Transverse colon (tissue), 4 donors: ENCODE results near the gene NFKBIE. TPM values are rescaled to one million over a fixed set of nuclear protein-coding genes. Genes with fewer than 3 reads are reported as not detected.

ENCODE experiments used
- DNase-seq: peaks from one replicate; pipeline ENCODE4 v3.0.0-alpha.2; 2019
- H3K27ac ChIP-seq, 4 donors: fragments of 200-600 bp; sonication (generic); 2 replicates each; pipeline ENCODE4 v1.5.1; 2016 to 2018; ENCODE audit warnings: inconsistent platforms in 4 of 4
- H3K27me3 ChIP-seq: fragments of 200-600 bp; sonication (generic); 2 replicates; pipeline ENCODE4 v1.5.1; 2017; ENCODE audit warnings: inconsistent platforms
- H3K36me3 ChIP-seq, 4 donors: fragments of 200-600 bp; sonication (generic); 2 replicates each; pipeline ENCODE4 v1.5.1; 2017 to 2019; ENCODE audit warnings: inconsistent platforms in 4 of 4
- H3K4me1 ChIP-seq, 4 donors: fragments of 200-600 bp; sonication (generic); 2 replicates each; pipeline ENCODE4 v1.5.1; 2017 to 2020; ENCODE audit warnings: inconsistent platforms in 4 of 4
- H3K4me3 ChIP-seq, 4 donors: fragments of 200-600 bp; sonication (generic); 1 replicate in 1 of 4; 2 replicates in 3 of 4; pipeline versions ENCODE4 v1.5.1 to v1.6.1; 2017 to 2019; ENCODE audit warnings: inconsistent platforms in 4 of 4
- H3K9me3 ChIP-seq, 2 donors: fragments of 200-600 bp; sonication (generic); 2 replicates each; pipeline ENCODE4 v1.5.1; 2017 to 2019; ENCODE audit warnings: inconsistent platforms in 2 of 2
- CTCF ChIP-seq, 5 experiments: fragments of 200-600 bp in 3 of 5; fragments of 450-650 bp in 2 of 5; sonication (generic) in 3 of 5; IDR thresholded peaks; 1 replicate in 2 of 5; 2 replicates in 3 of 5; pipeline ENCODE4 v1.5.1; 2016 to 2017; ENCODE audit warnings: antibody characterized with exemption in 5 of 5, inconsistent platforms in 3 of 5, mild to moderate bottlenecking in 2 of 5, moderate library complexity in 1 of 5
- EP300 ChIP-seq: sonication (generic); formaldehyde crosslinking; IDR thresholded peaks from one replicate; pipeline ENCODE4 v1.6.1; 2017; ENCODE audit warnings: antibody characterized with exemption, low read depth
- POLR2A ChIP-seq: fragments of 450-650 bp; IDR thresholded peaks from one replicate; pipeline ENCODE4 v1.6.1; 2016; ENCODE audit warnings: antibody characterized with exemption, mild to moderate bottlenecking, moderate library complexity
- POLR2AphosphoS5 ChIP-seq, 3 donors: sonication (generic); formaldehyde crosslinking; IDR thresholded peaks; one replicate each; pipeline ENCODE4 v1.6.1; 2016; ENCODE audit warnings: antibody characterized with exemption in 3 of 3
- WGBS, 2 donors: methylation state at CpG; one replicate each; pipeline ENCODE4 v1.1.5; 2018; ENCODE audit warnings: low coverage in 1 of 2; 5-methylcytosine and 5-hydroxymethylcytosine counted together
- in situ Hi-C, 4 donors: fragments of 200-750 bp; cut with MboI; loops; one replicate each; pipeline versions ENCODE4 v1.15.0 to v1.15.1; 2017; ENCODE audit warnings: low sequenced_read_pairs in 3 of 4, low pct_ligation_motif_present in 1 of 4, low pct_unique_long_range_greater_than_20kb in 1 of 4
- intact Hi-C: fragments of 100-400 bp; cut with DNase I; formaldehyde crosslinking; loops from one replicate; pipeline ENCODE4 v1.15.1; 2023; ENCODE audit warnings: low total_unique reads
- total RNA-seq, 4 donors: library from RNA; depleted of rRNA; stranded (reverse); fragments of >200 nt; gene quantifications; one replicate each; pipeline ENCODE4 v1.1.0, GENCODE V29; 2016

NFKBIE gene
- total RNA-seq, 4 donors from 2014 or later = 2.6 to 67.3 (median 19.0) TPM

- WGBS, 2 donors = 7 to 19% methylated on average over 16 to 26 of the region's 26 CpGs
These were observed 42.6 kb downstream of the NFKBIE start for GRCh38 chr6:44222486-44223318.

GRCh38 chr6:44221961-44222335 is 43.4 kb downstream of the NFKBIE start:
- H3K4me1 ChIP-seq = peaks cover 43 to 93% (median 73%) of the 10 kb centered on the region in 4 donors
- DNase-seq = no peak
- no peaks in the 10 kb centered on the region for H3K9me3 ChIP-seq
- H3K27ac ChIP-seq = peak overlapping the region; percentile 85 to 94 (median 86)
- TF ChIP-seq CTCF (IDR thresholded peaks at IDR 0.05) (no peak), POLR2AphosphoS5 (IDR thresholded peaks at IDR 0.05) (no peak), EP300 (no peak), POLR2A (no peak)
- in situ Hi-C loops = no loop called here
- intact Hi-C loops = loop anchor here (2.0 kb wide), 1 partner anchor 13 kb away; no protein-coding TSS in a partner anchor
- no peaks in the 10 kb centered on the region for H3K36me3 ChIP-seq
- peaks cover 4% of the 10 kb centered on the region for H3K27me3 ChIP-seq
- H3K4me3 ChIP-seq = peak overlapping the region in 1 of 4 donors; percentile 79
- WGBS, 2 donors = 35% methylated on average over 2 of the region's 2 CpGs; no CpG with 5 or more reads in 1 of the 2 donors

More at GRCh38 chr6:44222486-44223318, 42.6 kb downstream of the NFKBIE start:
- DNase-seq = no peak
- Histone ChIP-seq H3K4me1 (peaks cover 40 to 93% (median 71%) of the 10 kb centered on the region in 4 donors), H3K9me3 (no peaks in the 10 kb centered on the region), H3K27ac (peak overlapping the region; percentile 85 to 94 (median 86)), H3K27me3 (peaks cover 4% of the 10 kb centered on the region), H3K36me3 (no peaks in the 10 kb centered on the region), H3K4me3 (peak overlapping the region; percentile 19 to 79 (median 56))
- in situ Hi-C loops (no loop called here), intact Hi-C loops (no loop called here)
- TF ChIP-seq POLR2AphosphoS5 (IDR thresholded peaks at IDR 0.05) = no peak
- TF ChIP-seq EP300 = no peak
- TF ChIP-seq CTCF (IDR thresholded peaks at IDR 0.05) = no peak
- no peak for TF ChIP-seq POLR2A

- Histone ChIP-seq H3K4me3 (peak overlapping the region in 1 of 4 donors; percentile 79), H3K9me3 (no peaks in the 10 kb centered on the region), H3K27me3 (peaks cover 4% of the 10 kb centered on the region), H3K36me3 (no peaks in the 10 kb centered on the region), H3K27ac (peak overlapping the region; percentile 85 to 94 (median 86)), H3K4me1 (peaks cover 43 to 92% (median 74%) of the 10 kb centered on the region in 4 donors)
- in situ Hi-C loops = no loop called here
- intact Hi-C loops = loop anchor here (2.0 kb wide), 1 partner anchor 13 kb away; no protein-coding TSS in a partner anchor
- no peak for TF ChIP-seq POLR2A
- TF ChIP-seq CTCF (IDR thresholded peaks at IDR 0.05) = peak; percentile 76 to 92 (median 84)
- peak; percentile 45 to 83 (median 54) for TF ChIP-seq POLR2AphosphoS5 (IDR thresholded peaks at IDR 0.05)
- TF ChIP-seq EP300 = no peak
- peak; percentile 96 for DNase-seq
- 7% methylated on average over 4 of the region's 4 CpGs; no CpG with 5 or more reads in 1 of the 2 donors for WGBS, 2 donors
These were observed 43.9 kb downstream of the NFKBIE start for GRCh38 chr6:44221291-44221960.

GRCh38 chr6:44220913-44221290 is 44.4 kb downstream of the NFKBIE start:
- Histone ChIP-seq H3K36me3 (no peaks in the 10 kb centered on the region), H3K9me3 (no peaks in the 10 kb centered on the region), H3K27me3 (peaks cover 4% of the 10 kb centered on the region), H3K27ac (peak overlapping the region; percentile 85 to 94 (median 86)), H3K4me3 (no peak overlapping the region), H3K4me1 (peaks cover 38 to 91% (median 71%) of the 10 kb centered on the region in 4 donors)
- in situ Hi-C loops (no loop called here), intact Hi-C loops (loop anchor here (2.0 kb wide), 1 partner anchor 14 kb away; no protein-coding TSS in a partner anchor)
- DNase-seq = no peak
- 90 to 100% methylated on average over 3 to 4 of the region's 4 CpGs for WGBS, 2 donors
- TF ChIP-seq EP300 (no peak), CTCF (IDR thresholded peaks at IDR 0.05) (no peak), POLR2A (no peak), POLR2AphosphoS5 (IDR thresholded peaks at IDR 0.05) (no peak)
